ENCODE measurements around the gene OTX1. TPM values are rescaled to one million over a fixed set of nuclear protein-coding genes. Genes with fewer than 3 reads are reported as not detected.
"Not testable (repeated sequence)": the region's sequence is repeated elsewhere in the genome, so short reads cannot be mapped to it uniquely, and the experiment has no call there.

Gene OTX1
- total and polyA plus RNA-seq, 4 donors = 0.08 to 0.44 TPM; not detected in 2

DNA sequence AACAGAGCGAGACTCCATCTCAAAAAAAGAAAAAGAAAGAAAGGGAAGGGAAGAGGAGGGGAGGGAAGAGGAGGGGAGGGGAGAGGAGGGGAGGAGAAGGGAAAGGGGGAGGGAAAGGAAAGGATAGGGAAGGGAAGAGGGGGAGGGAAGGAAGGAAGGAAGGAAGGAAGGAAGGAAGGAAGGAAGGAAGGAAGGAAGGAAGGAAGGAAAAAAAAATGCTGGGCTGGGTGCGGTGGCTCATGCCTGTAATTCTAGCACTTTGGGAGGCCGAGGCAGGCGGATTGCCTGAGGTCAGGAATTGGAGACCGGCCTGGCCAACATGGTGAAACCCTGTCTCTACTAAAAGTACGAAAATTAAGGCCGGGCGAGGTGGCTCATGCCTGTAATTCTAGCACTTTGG lies 30.9 kb upstream of the OTX1 start:
- WGBS (ENCODE audit: insufficient coverage) = 96% methylated on average over 8 of the region's 8 CpGs
- H3K4me3 ChIP-seq (ENCODE audit: low read depth, low read length); DNase-seq (ENCODE audit: low read depth in 4 of 6, low spot score in 6 of 6); H3K27me3 ChIP-seq (ENCODE audit: control insufficient read depth, insufficient read depth, low read length); H3K36me3 ChIP-seq (ENCODE audit: control insufficient read depth, insufficient read depth, low read length); H3K4me1 ChIP-seq (ENCODE audit: control insufficient read depth, insufficient read depth, low read length); H3K9me3 ChIP-seq (ENCODE audit: control insufficient read depth, insufficient read depth, low read length); H3K27ac ChIP-seq (ENCODE audit: low read depth, low read length): not testable (repeated sequence)

DNA sequence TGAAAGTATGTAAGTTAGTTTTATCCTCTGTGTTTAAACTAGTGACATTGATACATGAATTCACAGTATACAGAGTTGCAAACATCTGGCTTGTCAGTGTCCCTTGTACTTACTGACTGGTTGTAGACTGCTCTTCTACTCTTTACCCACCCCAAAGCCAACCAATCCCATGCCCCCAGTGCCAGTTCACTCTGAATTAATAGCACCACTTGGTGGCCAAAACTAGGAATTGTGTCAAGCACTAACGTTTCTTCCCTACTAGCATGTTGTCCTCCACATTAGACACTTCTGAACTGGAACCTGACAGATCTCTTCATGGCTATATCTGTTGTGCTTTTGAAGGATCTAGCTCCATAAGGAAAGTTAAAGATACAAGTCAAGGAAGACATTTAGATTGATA lies 27.2 kb upstream of the OTX1 start:
- H3K27ac ChIP-seq (ENCODE audit: low read depth, low read length) = no peak overlapping the region

DNA sequence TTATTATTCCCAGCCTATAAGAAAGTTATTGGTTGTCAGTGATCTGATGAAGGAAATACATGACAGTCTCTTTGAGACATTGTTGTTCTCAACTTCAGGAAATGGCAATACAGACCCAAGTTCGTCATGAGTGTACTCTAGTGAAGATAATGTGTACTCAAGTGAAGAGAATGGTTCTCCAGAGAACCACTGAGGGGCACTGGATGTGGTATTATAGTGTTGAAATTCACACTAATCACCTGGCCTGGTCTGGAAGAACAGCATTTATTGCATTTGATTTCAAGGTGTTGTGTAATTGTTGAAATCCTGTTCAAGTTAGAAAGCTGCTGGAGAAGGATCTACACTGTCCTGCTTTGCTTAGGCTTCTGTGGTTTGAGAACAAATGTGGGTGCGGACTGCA lies 23.4 kb upstream of the OTX1 start:
- Histone ChIP-seq H3K27me3 (ENCODE audit: control insufficient read depth, insufficient read depth, low read length) (no peaks in the 10 kb centered on the region), H3K4me3 (ENCODE audit: low read depth, low read length) (no peak overlapping the region), H3K9me3 (ENCODE audit: control insufficient read depth, insufficient read depth, low read length) (no peaks in the 10 kb centered on the region), H3K36me3 (ENCODE audit: control insufficient read depth, insufficient read depth, low read length) (peaks cover 7% of the 10 kb centered on the region), H3K27ac (ENCODE audit: low read depth, low read length) (no peak overlapping the region), H3K4me1 (ENCODE audit: control insufficient read depth, insufficient read depth, low read length) (no peaks in the 10 kb centered on the region)
- DNase-seq (ENCODE audit: low read depth in 4 of 6, low spot score in 6 of 6) = no peak
- WGBS (ENCODE audit: insufficient coverage) = 86% methylated on average over 1 of the region's 2 CpGs

More for the DNA sequence above, 27.2 kb upstream of the OTX1 start:
- WGBS (ENCODE audit: insufficient coverage) = 100% methylated on average over 1 of the region's 1 CpG
- no peaks in the 10 kb centered on the region for H3K4me1 ChIP-seq (ENCODE audit: control insufficient read depth, insufficient read depth, low read length)
- H3K36me3 ChIP-seq (ENCODE audit: control insufficient read depth, insufficient read depth, low read length) = peaks cover 10% of the 10 kb centered on the region
- no peaks in the 10 kb centered on the region for H3K9me3 ChIP-seq (ENCODE audit: control insufficient read depth, insufficient read depth, low read length)
- no peaks in the 10 kb centered on the region for H3K27me3 ChIP-seq (ENCODE audit: control insufficient read depth, insufficient read depth, low read length)
- no peak for DNase-seq (ENCODE audit: low read depth in 4 of 6, low spot score in 6 of 6)
- no peak overlapping the region for H3K4me3 ChIP-seq (ENCODE audit: low read depth, low read length)

DNA sequence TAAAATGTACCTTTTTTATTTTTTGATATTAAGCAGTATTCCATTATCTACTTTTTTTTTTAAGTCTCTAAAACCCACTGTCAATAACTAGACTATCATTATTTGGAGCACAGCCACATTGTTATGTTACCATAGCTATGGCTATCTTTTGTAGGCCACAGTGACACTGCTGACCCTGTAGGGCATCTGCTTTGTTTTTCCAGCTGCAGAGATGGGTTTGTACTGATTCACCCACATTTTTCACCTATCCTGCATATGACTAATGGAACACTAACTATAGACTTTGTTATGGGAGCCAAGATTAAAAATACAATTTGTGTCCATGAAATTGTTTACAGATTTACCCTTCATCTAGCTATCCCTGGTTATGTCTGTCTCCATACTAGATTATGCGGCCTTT lies 21.6 kb upstream of the OTX1 start:
- Histone ChIP-seq H3K4me3 (ENCODE audit: low read depth, low read length) (no peak overlapping the region), H3K27me3 (ENCODE audit: control insufficient read depth, insufficient read depth, low read length) (no peaks in the 10 kb centered on the region), H3K36me3 (ENCODE audit: control insufficient read depth, insufficient read depth, low read length) (peaks cover 5% of the 10 kb centered on the region), H3K9me3 (ENCODE audit: control insufficient read depth, insufficient read depth, low read length) (no peaks in the 10 kb centered on the region), H3K4me1 (ENCODE audit: control insufficient read depth, insufficient read depth, low read length) (no peaks in the 10 kb centered on the region), H3K27ac (ENCODE audit: low read depth, low read length) (no peak overlapping the region)
- WGBS (ENCODE audit: insufficient coverage) = no CpG with 5 or more reads among the region's 1 CpG
- no peak for DNase-seq (ENCODE audit: low read depth in 4 of 6, low spot score in 6 of 6)

DNA sequence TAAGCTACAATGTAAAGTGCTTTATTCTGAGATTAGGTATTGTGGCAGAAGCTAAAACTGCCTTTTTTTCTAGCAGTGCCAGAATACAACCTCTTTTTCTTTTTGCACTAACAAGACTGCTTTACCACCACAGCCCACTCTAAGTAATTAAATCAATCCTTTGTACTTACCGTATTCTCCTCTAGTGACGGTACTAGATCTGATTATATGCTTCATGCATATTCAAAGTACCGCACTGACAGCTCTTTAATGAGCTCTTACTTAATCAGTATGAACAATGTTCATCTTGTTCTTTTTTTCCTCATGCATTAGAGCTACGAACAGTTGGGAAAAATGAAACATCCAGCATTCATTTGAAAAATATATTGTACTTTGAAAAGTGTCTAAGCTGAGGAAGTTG lies 16.1 kb upstream of the OTX1 start:
- H3K27ac ChIP-seq (ENCODE audit: low read depth, low read length) = no peak overlapping the region
- no peaks in the 10 kb centered on the region for H3K36me3 ChIP-seq (ENCODE audit: control insufficient read depth, insufficient read depth, low read length)
- H3K4me1 ChIP-seq (ENCODE audit: control insufficient read depth, insufficient read depth, low read length) = no peaks in the 10 kb centered on the region
- 20% methylated on average over 2 of the region's 4 CpGs for WGBS (ENCODE audit: insufficient coverage)
- DNase-seq (ENCODE audit: low read depth in 4 of 6, low spot score in 6 of 6) = peak in 1 of 6 donors; percentile 46
- H3K4me3 ChIP-seq (ENCODE audit: low read depth, low read length) = no peak overlapping the region
- no peaks in the 10 kb centered on the region for H3K9me3 ChIP-seq (ENCODE audit: control insufficient read depth, insufficient read depth, low read length)
- no peaks in the 10 kb centered on the region for H3K27me3 ChIP-seq (ENCODE audit: control insufficient read depth, insufficient read depth, low read length)

DNA sequence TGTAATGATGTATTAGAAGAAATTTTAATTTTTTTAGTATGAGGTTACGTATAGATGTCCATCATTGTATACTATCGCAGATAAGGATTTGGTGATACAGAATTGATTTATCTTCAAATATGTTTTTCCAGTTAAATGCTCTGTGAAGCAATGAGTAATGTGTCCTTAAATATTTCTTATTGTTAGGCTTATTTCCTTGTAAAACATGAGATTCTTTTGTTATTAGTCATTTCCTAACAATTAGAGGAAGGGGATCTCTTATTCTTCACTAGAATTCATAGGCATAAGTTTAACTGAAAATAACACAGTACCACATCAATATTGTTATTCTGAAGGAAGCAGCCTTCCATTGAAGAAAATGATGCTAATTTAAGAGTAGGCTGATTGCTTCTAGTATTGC lies 15.5 kb upstream of the OTX1 start:
- Histone ChIP-seq H3K4me1 (ENCODE audit: control insufficient read depth, insufficient read depth, low read length) (no peaks in the 10 kb centered on the region), H3K27me3 (ENCODE audit: control insufficient read depth, insufficient read depth, low read length) (no peaks in the 10 kb centered on the region), H3K36me3 (ENCODE audit: control insufficient read depth, insufficient read depth, low read length) (no peaks in the 10 kb centered on the region), H3K4me3 (ENCODE audit: low read depth, low read length) (no peak overlapping the region), H3K9me3 (ENCODE audit: control insufficient read depth, insufficient read depth, low read length) (no peaks in the 10 kb centered on the region), H3K27ac (ENCODE audit: low read depth, low read length) (no peak overlapping the region)
- no peak for DNase-seq (ENCODE audit: low read depth in 4 of 6, low spot score in 6 of 6)
- WGBS (ENCODE audit: insufficient coverage) = no CpG with 5 or more reads among the region's 2 CpGs

DNA sequence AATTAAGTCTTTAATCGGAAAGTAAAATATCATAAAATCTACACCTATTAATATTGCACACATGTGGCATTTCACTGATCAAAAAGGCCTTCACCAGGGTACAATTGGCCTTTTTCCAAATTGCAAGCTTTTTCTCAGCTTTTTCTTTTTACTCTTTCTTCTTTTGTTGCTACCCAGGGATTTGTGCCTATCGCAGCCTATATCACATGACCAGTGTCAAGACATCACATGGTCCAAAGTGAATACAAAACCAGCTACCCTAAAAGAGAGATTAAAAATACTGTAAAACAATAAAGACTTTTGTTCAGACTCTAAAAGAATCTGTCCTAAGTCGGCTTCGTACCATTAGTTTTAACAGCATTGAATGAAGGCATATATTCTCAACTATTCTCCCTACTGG lies 15.0 kb upstream of the OTX1 start:
- H3K9me3 ChIP-seq (ENCODE audit: control insufficient read depth, insufficient read depth, low read length) = no peaks in the 10 kb centered on the region
- WGBS (ENCODE audit: insufficient coverage) = no CpG with 5 or more reads among the region's 4 CpGs

DNA sequence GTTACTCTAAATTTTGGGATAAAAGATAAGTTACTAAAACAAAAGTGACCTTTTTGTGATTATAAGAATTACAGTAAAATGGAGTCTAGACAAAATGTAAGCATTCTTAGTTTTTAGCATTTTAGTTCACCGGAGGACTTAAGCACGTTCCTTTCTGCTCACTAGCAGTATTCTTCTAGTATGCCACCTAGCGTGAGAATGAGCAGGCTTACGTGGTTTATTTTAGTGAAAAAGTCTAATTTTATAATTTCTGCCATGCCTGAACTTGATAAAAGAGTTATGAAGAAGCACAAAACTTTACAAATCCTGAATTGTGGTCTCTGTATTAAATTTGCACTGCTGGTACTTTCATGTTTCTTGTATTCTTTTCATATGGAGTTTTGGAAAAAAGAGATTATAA lies 12.6 kb upstream of the OTX1 start:
- no peak overlapping the region for H3K27ac ChIP-seq (ENCODE audit: low read depth, low read length)
- WGBS (ENCODE audit: insufficient coverage) = no CpG with 5 or more reads among the region's 4 CpGs

More for the DNA sequence above, 15.0 kb upstream of the OTX1 start:
- DNase-seq (ENCODE audit: low read depth in 4 of 6, low spot score in 6 of 6) = peak in 1 of 6 donors; percentile 40
- Histone ChIP-seq H3K27ac (ENCODE audit: low read depth, low read length) (no peak overlapping the region), H3K27me3 (ENCODE audit: control insufficient read depth, insufficient read depth, low read length) (no peaks in the 10 kb centered on the region), H3K4me1 (ENCODE audit: control insufficient read depth, insufficient read depth, low read length) (no peaks in the 10 kb centered on the region), H3K4me3 (ENCODE audit: low read depth, low read length) (no peak overlapping the region), H3K36me3 (ENCODE audit: control insufficient read depth, insufficient read depth, low read length) (no peaks in the 10 kb centered on the region)

DNA sequence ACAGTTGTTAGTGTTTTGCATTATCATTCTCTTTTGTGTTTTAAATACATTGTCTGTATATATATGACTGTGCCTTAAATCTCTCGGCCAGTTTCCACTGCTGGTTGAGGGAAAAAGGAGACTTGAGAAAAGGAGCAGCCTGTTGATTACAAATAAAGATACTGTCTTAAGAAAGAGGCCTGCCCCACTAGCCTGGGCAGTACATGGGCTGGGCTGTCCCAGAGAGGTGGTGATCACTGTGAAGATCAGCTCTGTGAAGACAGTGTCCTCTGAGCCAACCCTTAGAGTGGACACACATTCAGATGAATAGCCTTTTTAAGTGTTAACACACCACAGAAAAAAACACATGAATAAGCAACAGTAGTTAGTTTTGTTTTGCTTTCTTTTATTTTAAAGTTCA lies 10.0 kb upstream of the OTX1 start:
- H3K27me3 ChIP-seq (ENCODE audit: control insufficient read depth, insufficient read depth, low read length) = peaks cover 21% of the 10 kb centered on the region
- H3K9me3 ChIP-seq (ENCODE audit: control insufficient read depth, insufficient read depth, low read length) = no peaks in the 10 kb centered on the region
- H3K4me1 ChIP-seq (ENCODE audit: control insufficient read depth, insufficient read depth, low read length) = no peaks in the 10 kb centered on the region
- H3K27ac ChIP-seq (ENCODE audit: low read depth, low read length) = no peak overlapping the region
- no peak for DNase-seq (ENCODE audit: low read depth in 4 of 6, low spot score in 6 of 6)
- WGBS (ENCODE audit: insufficient coverage) = no CpG with 5 or more reads among the region's 1 CpG
- H3K36me3 ChIP-seq (ENCODE audit: control insufficient read depth, insufficient read depth, low read length) = peaks cover 4% of the 10 kb centered on the region
- no peak overlapping the region for H3K4me3 ChIP-seq (ENCODE audit: low read depth, low read length)

More for the DNA sequence above, 12.6 kb upstream of the OTX1 start:
- Histone ChIP-seq H3K4me1 (ENCODE audit: control insufficient read depth, insufficient read depth, low read length) (no peaks in the 10 kb centered on the region), H3K27me3 (ENCODE audit: control insufficient read depth, insufficient read depth, low read length) (peaks cover under 1% of the 10 kb centered on the region), H3K4me3 (ENCODE audit: low read depth, low read length) (no peak overlapping the region), H3K9me3 (ENCODE audit: control insufficient read depth, insufficient read depth, low read length) (no peaks in the 10 kb centered on the region), H3K36me3 (ENCODE audit: control insufficient read depth, insufficient read depth, low read length) (no peaks in the 10 kb centered on the region)
- no peak for DNase-seq (ENCODE audit: low read depth in 4 of 6, low spot score in 6 of 6)

DNA sequence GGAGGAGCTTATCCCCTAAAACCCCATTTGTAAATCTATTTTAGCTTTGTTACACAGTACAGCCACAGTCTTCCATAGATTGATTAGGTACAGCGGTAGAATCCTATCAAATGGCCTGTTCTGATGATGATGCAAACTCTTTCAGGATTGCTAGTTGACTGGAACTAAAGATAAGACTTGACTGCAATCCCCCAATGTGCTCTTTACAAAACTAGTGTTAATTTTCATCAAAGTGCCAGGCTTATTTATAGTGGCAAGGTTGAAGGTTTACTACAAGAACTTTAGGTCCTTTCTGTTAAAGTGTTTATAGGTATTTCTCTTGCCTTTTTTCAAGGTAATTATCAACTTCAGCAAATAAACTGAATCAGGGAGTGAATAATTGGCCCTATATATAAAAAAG lies 9.0 kb upstream of the OTX1 start:
- WGBS (ENCODE audit: insufficient coverage) = no CpG with 5 or more reads among the region's 1 CpG
- no peak overlapping the region for H3K27ac ChIP-seq (ENCODE audit: low read depth, low read length)
- H3K9me3 ChIP-seq (ENCODE audit: control insufficient read depth, insufficient read depth, low read length) = no peaks in the 10 kb centered on the region
- peaks cover 31% of the 10 kb centered on the region for H3K27me3 ChIP-seq (ENCODE audit: control insufficient read depth, insufficient read depth, low read length)
- peaks cover 4% of the 10 kb centered on the region for H3K36me3 ChIP-seq (ENCODE audit: control insufficient read depth, insufficient read depth, low read length)
- no peak overlapping the region for H3K4me3 ChIP-seq (ENCODE audit: low read depth, low read length)
- H3K4me1 ChIP-seq (ENCODE audit: control insufficient read depth, insufficient read depth, low read length) = no peaks in the 10 kb centered on the region
- no peak for DNase-seq (ENCODE audit: low read depth in 4 of 6, low spot score in 6 of 6)

Measured in spinal cord (tissue), 10 donors.